IgD-negative memory B cell (primary cell): ENCODE measurements around the gene WFIKKN2. TPM values are rescaled to one million over a fixed set of nuclear protein-coding genes. Genes with fewer than 3 reads are reported as not detected.
"Not testable (repeated sequence)": the region's sequence is repeated elsewhere in the genome, so short reads cannot be mapped to it uniquely, and the experiment has no call there.

ENCODE experiments used
- H3K27ac Mint-ChIP-seq, 3 donors: one replicate each; pipeline ENCODE4 v1.8.0; 2020 to 2022; ENCODE audit warnings: mild to moderate bottlenecking in 3 of 3, mixed read lengths in 3 of 3, moderate library complexity in 1 of 3
- H3K27me3 Mint-ChIP-seq: one replicate; pipeline ENCODE4 v1.8.0; 2021; ENCODE audit warnings: mixed read lengths
- H3K36me3 Mint-ChIP-seq: one replicate; pipeline ENCODE4 v1.8.0; 2020; ENCODE audit warnings: mild to moderate bottlenecking, mixed read lengths
- H3K4me1 Mint-ChIP-seq, 3 donors: one replicate each; pipeline ENCODE4 v1.8.0; 2020 to 2022; ENCODE audit warnings: mixed read lengths in 3 of 3, mild to moderate bottlenecking in 1 of 3
- H3K4me3 Mint-ChIP-seq, 4 donors: one replicate each; pipeline ENCODE4 v1.8.0; 2020 to 2022; ENCODE audit warnings: mild to moderate bottlenecking in 4 of 4, mixed read lengths in 4 of 4, moderate library complexity in 3 of 4
- H3K9me3 Mint-ChIP-seq, 3 donors: one replicate each; pipeline ENCODE4 v1.8.0; 2020 to 2021; ENCODE audit warnings: mixed read lengths in 3 of 3, mild to moderate bottlenecking in 1 of 3
- polyA plus RNA-seq: library from polyadenylated mRNA; unstranded; fragments of 300-500 nt; fragmentation: Illumina TruSeq; gene quantifications from one replicate; pipeline ENCODE4 v1.2.3, GENCODE V29; 2021

Gene WFIKKN2
- polyA plus RNA-seq, 1 donor from 2014 or later: not detected

DNA sequence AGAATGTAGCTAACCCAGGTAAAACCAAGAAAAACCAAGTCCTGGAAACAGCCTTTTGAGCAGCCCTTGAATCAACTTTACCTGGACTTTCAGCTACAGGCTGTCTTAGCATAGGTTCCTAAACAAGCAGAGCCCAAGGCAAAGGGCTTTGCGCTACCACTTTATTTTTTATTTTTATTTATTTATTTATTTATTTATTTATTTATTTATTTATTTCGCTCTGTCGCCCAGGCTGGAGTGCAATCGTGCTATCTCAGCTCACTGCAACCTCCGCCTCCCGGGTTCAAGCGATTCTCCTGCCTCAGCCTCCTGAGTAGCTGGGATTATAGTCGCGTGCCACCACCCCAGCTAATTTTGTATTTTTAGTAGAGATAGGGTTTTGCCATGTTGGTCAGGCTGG is 41.7 kb downstream of the WFIKKN2 start:
- H3K4me1 Mint-ChIP-seq, H3K9me3 Mint-ChIP-seq, H3K4me3 Mint-ChIP-seq, H3K27ac Mint-ChIP-seq, H3K36me3 Mint-ChIP-seq, H3K27me3 Mint-ChIP-seq: not testable (repeated sequence)

GRCh38 chr17:50877838-50878237 is 42.5 kb downstream of the WFIKKN2 start:
- peaks cover 0 to 2% (median 1%) of the 10 kb centered on the region in 3 donors for H3K4me1 Mint-ChIP-seq
- H3K36me3 Mint-ChIP-seq: peaks cover 2% of the 10 kb centered on the region
- no peaks in the 10 kb centered on the region for H3K9me3 Mint-ChIP-seq
- no peaks in the 10 kb centered on the region for H3K27me3 Mint-ChIP-seq
- no peak overlapping the region for H3K4me3 Mint-ChIP-seq
- no peak overlapping the region for H3K27ac Mint-ChIP-seq

DNA sequence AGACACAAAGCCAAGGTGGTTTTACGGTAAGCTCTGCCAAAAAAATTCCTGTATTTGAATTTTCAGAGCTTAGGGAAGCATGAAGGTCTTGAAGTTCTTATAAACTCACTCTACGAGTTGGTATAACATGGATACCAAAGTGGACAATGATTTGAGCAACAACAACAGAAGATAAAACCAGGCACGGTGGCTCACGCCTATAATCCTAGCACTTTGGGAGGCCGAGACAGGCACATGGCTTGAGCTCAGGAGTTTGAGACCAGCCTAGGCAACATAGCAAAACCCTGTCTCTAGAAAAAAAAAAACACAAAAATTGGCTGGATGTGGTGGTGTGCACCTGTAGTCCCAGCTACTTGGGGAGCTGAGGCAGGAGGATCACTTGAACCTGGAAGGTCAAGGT is 43.7 kb downstream of the WFIKKN2 start:
- no peak overlapping the region for H3K4me3 Mint-ChIP-seq
- H3K4me1 Mint-ChIP-seq: peaks cover 4 to 7% (median 4%) of the 10 kb centered on the region in 3 donors
- no peaks in the 10 kb centered on the region for H3K27me3 Mint-ChIP-seq
- H3K27ac Mint-ChIP-seq: no peak overlapping the region
- peaks cover 2% of the 10 kb centered on the region for H3K36me3 Mint-ChIP-seq
- no peaks in the 10 kb centered on the region for H3K9me3 Mint-ChIP-seq

GRCh38 chr17:50881182-50881581 is 45.8 kb downstream of the WFIKKN2 start:
- Mint-ChIP-seq H3K4me1 (peaks cover 4 to 8% (median 7%) of the 10 kb centered on the region in 3 donors), H3K4me3 (no peak overlapping the region), H3K9me3 (no peaks in the 10 kb centered on the region), H3K27me3 (no peaks in the 10 kb centered on the region), H3K27ac (no peak overlapping the region), H3K36me3 (peaks cover 2% of the 10 kb centered on the region)

- Mint-ChIP-seq H3K36me3 (peaks cover 2% of the 10 kb centered on the region), H3K4me3 (no peak overlapping the region), H3K9me3 (no peaks in the 10 kb centered on the region), H3K4me1 (peaks cover 4 to 8% (median 7%) of the 10 kb centered on the region in 3 donors), H3K27me3 (no peaks in the 10 kb centered on the region), H3K27ac (peak overlapping the region in 1 of 3 donors; percentile 3)
Observed at GRCh38 chr17:50882851-50883250, 47.5 kb downstream of the WFIKKN2 start.

GRCh38 chr17:50883850-50884438 is 48.6 kb downstream of the WFIKKN2 start:
- peak overlapping the region in 2 of 4 donors; percentile 38 to 85 for H3K4me3 Mint-ChIP-seq
- no peaks in the 10 kb centered on the region for H3K9me3 Mint-ChIP-seq
- peaks cover 4 to 8% (median 7%) of the 10 kb centered on the region in 3 donors for H3K4me1 Mint-ChIP-seq
- H3K27ac Mint-ChIP-seq: peak overlapping the region in 1 of 3 donors; percentile 67
- no peaks in the 10 kb centered on the region for H3K27me3 Mint-ChIP-seq
- H3K36me3 Mint-ChIP-seq: peaks cover 4% of the 10 kb centered on the region

DNA sequence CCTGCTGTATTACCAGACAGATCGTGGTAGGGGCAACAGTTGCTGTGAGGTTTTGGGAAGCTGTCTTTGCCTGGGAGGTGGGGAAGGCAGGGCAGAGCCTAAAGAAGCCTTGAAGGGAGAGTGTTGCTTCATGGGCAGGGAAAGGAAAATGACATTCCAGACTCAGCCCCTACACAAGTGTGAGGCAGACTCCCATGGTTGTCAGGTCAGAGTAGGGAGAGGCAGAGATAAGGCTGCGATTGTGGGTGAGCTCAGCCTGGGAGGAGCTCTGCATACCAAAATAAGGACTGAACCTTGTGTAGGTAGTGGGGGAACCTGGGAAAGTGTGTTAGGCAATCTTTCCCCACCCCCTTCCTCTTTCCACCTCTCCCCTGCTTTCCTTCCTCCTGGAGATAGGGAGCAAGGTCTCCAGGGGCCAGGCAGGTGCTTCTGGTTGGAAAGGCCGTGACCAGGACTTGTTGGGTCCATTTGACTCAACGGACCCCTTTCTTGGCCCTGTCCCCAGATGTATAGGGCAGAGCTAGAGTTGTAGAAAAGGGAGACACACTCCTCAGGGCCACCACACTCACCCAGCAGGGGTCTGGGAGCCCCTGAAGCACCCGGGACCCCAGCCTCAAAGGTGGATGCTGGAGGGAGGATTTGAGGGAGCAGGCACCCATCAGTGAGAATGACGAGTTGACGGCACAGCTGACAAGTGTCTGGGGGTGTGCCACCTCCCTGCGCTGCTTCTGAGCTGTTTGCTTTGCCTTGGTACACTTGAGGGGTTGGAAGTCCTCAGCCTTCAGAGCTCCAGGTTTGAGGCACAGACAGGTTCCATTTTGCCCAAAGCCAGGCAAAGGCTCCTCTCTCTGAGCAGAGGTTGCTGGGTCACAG is 49.3 kb downstream of the WFIKKN2 start:
- Mint-ChIP-seq H3K4me1 (peaks cover 4 to 8% (median 7%) of the 10 kb centered on the region in 3 donors), H3K36me3 (peaks cover 6% of the 10 kb centered on the region), H3K27me3 (no peaks in the 10 kb centered on the region), H3K9me3 (no peaks in the 10 kb centered on the region), H3K27ac (peak overlapping the region in 1 of 3 donors; percentile 67), H3K4me3 (no peak overlapping the region)

GRCh38 chr17:50887705-50888245 is 52.4 kb downstream of the WFIKKN2 start:
- H3K9me3 Mint-ChIP-seq: no peaks in the 10 kb centered on the region
- no peak overlapping the region for H3K27ac Mint-ChIP-seq
- H3K4me3 Mint-ChIP-seq: no peak overlapping the region
- H3K4me1 Mint-ChIP-seq: peaks cover 4 to 8% (median 6%) of the 10 kb centered on the region in 3 donors
- no peaks in the 10 kb centered on the region for H3K27me3 Mint-ChIP-seq
- H3K36me3 Mint-ChIP-seq: peaks cover 6% of the 10 kb centered on the region

- peak overlapping the region in 1 of 3 donors; percentile 8 for H3K27ac Mint-ChIP-seq
- no peak overlapping the region for H3K4me3 Mint-ChIP-seq
- peaks cover 4% of the 10 kb centered on the region for H3K36me3 Mint-ChIP-seq
- no peaks in the 10 kb centered on the region for H3K27me3 Mint-ChIP-seq
- no peaks in the 10 kb centered on the region for H3K9me3 Mint-ChIP-seq
- no peaks in the 10 kb centered on the region for H3K4me1 Mint-ChIP-seq
Observed at GRCh38 chr17:50889528-50890118, 54.2 kb downstream of the WFIKKN2 start.

- Mint-ChIP-seq H3K27ac (no peak overlapping the region), H3K36me3 (peaks cover 4% of the 10 kb centered on the region), H3K4me1 (no peaks in the 10 kb centered on the region), H3K4me3 (no peak overlapping the region), H3K27me3 (no peaks in the 10 kb centered on the region), H3K9me3 (no peaks in the 10 kb centered on the region)
Observed at GRCh38 chr17:50890675-50891516, 55.5 kb downstream of the WFIKKN2 start.

- H3K4me3 Mint-ChIP-seq: no peak overlapping the region
- no peaks in the 10 kb centered on the region for H3K4me1 Mint-ChIP-seq
- H3K9me3 Mint-ChIP-seq: no peaks in the 10 kb centered on the region
- H3K36me3 Mint-ChIP-seq: peaks cover 4% of the 10 kb centered on the region
- H3K27ac Mint-ChIP-seq: no peak overlapping the region
- no peaks in the 10 kb centered on the region for H3K27me3 Mint-ChIP-seq
Observed at GRCh38 chr17:50891577-50891989, 56.2 kb downstream of the WFIKKN2 start.

Other genes starting within 250 kb of the WFIKKN2 start
- gene ABCC3, start 200.7 kb upstream of the WFIKKN2 start, polyA plus RNA-seq: 0.91 TPM
- gene ANKRD40, start 127.7 kb upstream of the WFIKKN2 start, polyA plus RNA-seq: 4.5 TPM
- gene LUC7L3, start 116.0 kb upstream of the WFIKKN2 start, polyA plus RNA-seq: 65.5 TPM
- gene ANKRD40CL, start 68.1 kb upstream of the WFIKKN2 start, polyA plus RNA-seq: not detected
- gene TOB1, start 30.8 kb downstream of the WFIKKN2 start, polyA plus RNA-seq: 8.2 TPM